Neural cell (in vitro differentiated cells): ENCODE results near the gene SF1. TPM values are rescaled to one million over a fixed set of nuclear protein-coding genes. Genes with fewer than 3 reads are reported as not detected.

Experiments
- H2AFZ ChIP-seq: fragments of 200-600, 300-800 bp; sonication (generic), shearing (Covaris generic); 2 replicates; pipeline ENCODE4 v1.6.0; 2014; ENCODE audit warnings: low read depth, mild to moderate bottlenecking, antibody characterized with exemption, low read length, moderate library complexity
- H3F3A ChIP-seq: fragments of 200-600 bp; shearing (Covaris generic); 2 replicates; pipeline ENCODE4 v1.6.1; 2016; ENCODE audit warnings: mild to moderate bottlenecking, moderate library complexity, mixed read lengths, antibody characterized with exemption, low read length; ENCODE audit not compliant: insufficient read depth, poor library complexity, severe bottlenecking
- H3K27ac ChIP-seq: fragments of 200-600, 300-800 bp; sonication (generic), shearing (Covaris generic); 2 replicates; pipeline ENCODE4 v1.5.1; 2014; ENCODE audit warnings: mild to moderate bottlenecking, low read length, moderate library complexity
- H3K27me3 ChIP-seq: fragments of 300-800, 200-600 bp; sonication (generic), shearing (Covaris generic); 2 replicates; pipeline ENCODE4 v1.6.0; 2014; ENCODE audit warnings: mild to moderate bottlenecking, low read depth, low read length, moderate library complexity; ENCODE audit not compliant: insufficient read depth
- H3K36me3 ChIP-seq: fragments of 300-800, 200-600 bp; sonication (generic), shearing (Covaris generic); 2 replicates; pipeline ENCODE4 v1.5.1; 2014; ENCODE audit warnings: mild to moderate bottlenecking, antibody characterized with exemption, low read length, moderate library complexity; ENCODE audit not compliant: insufficient read depth
- H3K4me2 ChIP-seq: fragments of 300-800, 200-600 bp; sonication (generic), shearing (Covaris generic); 2 replicates; pipeline ENCODE4 v1.6.0; 2014; ENCODE audit warnings: mild to moderate bottlenecking, low read length
- H3K4me3 ChIP-seq: fragments of 300-800, 200-600 bp; sonication (generic), shearing (Covaris generic); 2 replicates; pipeline ENCODE4 v1.5.1; 2014; ENCODE audit warnings: mild to moderate bottlenecking, low read length, moderate library complexity
- H3K79me2 ChIP-seq: fragments of 200-600 bp; shearing (Covaris generic); replicated peaks from 2 replicates; pipeline ENCODE4 v1.6.0; 2014; ENCODE audit warnings: mild to moderate bottlenecking, low read length, moderate library complexity; ENCODE audit not compliant: insufficient read depth
- H3K9ac ChIP-seq: fragments of 300-800, 200-600 bp; sonication (generic), shearing (Covaris generic); 2 replicates; pipeline ENCODE4 v1.6.1; 2016; ENCODE audit warnings: mild to moderate bottlenecking, low read length, mixed read lengths
- H3K9me2 ChIP-seq: fragments of 200-600 bp; shearing (Covaris generic); 2 replicates; pipeline ENCODE4 v1.6.1; 2016; ENCODE audit warnings: mild to moderate bottlenecking, low read length, mixed read lengths; ENCODE audit not compliant: insufficient read depth
- H3K9me3 ChIP-seq: fragments of 200-600, 300-800 bp; sonication (generic), shearing (Covaris generic); 2 replicates; pipeline ENCODE4 v1.6.1; 2016; ENCODE audit warnings: mild to moderate bottlenecking, mixed run types, low read length, moderate library complexity, mixed read lengths
- H4K20me1 ChIP-seq: fragments of 200-600 bp; shearing (Covaris generic); 2 replicates; pipeline ENCODE4 v1.6.1; 2016; ENCODE audit warnings: mild to moderate bottlenecking, mixed run types; ENCODE audit not compliant: insufficient read depth
- EP300 ChIP-seq: fragments of 450-650 bp; conservative IDR thresholded peaks from 2 replicates; pipeline ENCODE4 v1.6.1; 2014; ENCODE audit warnings: antibody characterized with exemption, mild to moderate bottlenecking, moderate library complexity; ENCODE audit not compliant: poor library complexity, severe bottlenecking
- EZH2 ChIP-seq: fragments of 200-600, 300-800 bp; shearing (Covaris generic), sonication (generic); IDR thresholded peaks from 2 replicates; pipeline ENCODE4 v1.6.1; 2014; ENCODE audit warnings: antibody characterized with exemption, low read length, borderline replicate concordance, mild to moderate bottlenecking; ENCODE audit not compliant: insufficient read depth, poor library complexity, severe bottlenecking
- MXI1 ChIP-seq: fragments of 450-650 bp; conservative IDR thresholded peaks from 2 replicates; pipeline ENCODE4 v1.6.1; 2014; ENCODE audit warnings: antibody characterized with exemption, mild to moderate bottlenecking; ENCODE audit not compliant: poor library complexity, severe bottlenecking
- POLR2AphosphoS5 ChIP-seq: IDR thresholded peaks from 2 replicates; pipeline ENCODE4 v1.6.1; 2012
- RAD21 ChIP-seq: fragments of 450-650 bp; conservative IDR thresholded peaks from 2 replicates; pipeline ENCODE4 v1.6.1; 2014; ENCODE audit warnings: antibody characterized with exemption, mild to moderate bottlenecking, moderate library complexity
- REST ChIP-seq: IDR thresholded peaks from 2 replicates; pipeline ENCODE4 v1.6.1; 2012; ENCODE audit warnings: borderline replicate concordance
- SMC3 ChIP-seq: fragments of 450-650 bp; conservative IDR thresholded peaks from 2 replicates; pipeline ENCODE4 v1.6.1; 2014; ENCODE audit warnings: antibody characterized with exemption, mild to moderate bottlenecking, moderate library complexity; ENCODE audit not compliant: poor library complexity
- TAF1 ChIP-seq: IDR thresholded peaks from 2 replicates; pipeline ENCODE4 v1.6.1; 2012; ENCODE audit warnings: low read depth
- polyA plus RNA-seq: library from polyadenylated mRNA; depleted of rRNA; stranded (reverse); fragments of >200 nt; gene quantifications from 2 replicates; pipeline ENCODE4 v1.2.3, GENCODE V29; 2014
- TF ChIP-seq, protein P1 (sequence below): fragments of 450-650 bp; IDR thresholded peaks from 2 replicates; pipeline ENCODE4 v1.5.1; 2014; ENCODE audit warnings: antibody characterized with exemption, mild to moderate bottlenecking, moderate library complexity; ENCODE audit not compliant: poor library complexity, severe bottlenecking

Gene SF1
- polyA plus RNA-seq, 1 donor from 2014 or later = 53.2 TPM

DNA sequence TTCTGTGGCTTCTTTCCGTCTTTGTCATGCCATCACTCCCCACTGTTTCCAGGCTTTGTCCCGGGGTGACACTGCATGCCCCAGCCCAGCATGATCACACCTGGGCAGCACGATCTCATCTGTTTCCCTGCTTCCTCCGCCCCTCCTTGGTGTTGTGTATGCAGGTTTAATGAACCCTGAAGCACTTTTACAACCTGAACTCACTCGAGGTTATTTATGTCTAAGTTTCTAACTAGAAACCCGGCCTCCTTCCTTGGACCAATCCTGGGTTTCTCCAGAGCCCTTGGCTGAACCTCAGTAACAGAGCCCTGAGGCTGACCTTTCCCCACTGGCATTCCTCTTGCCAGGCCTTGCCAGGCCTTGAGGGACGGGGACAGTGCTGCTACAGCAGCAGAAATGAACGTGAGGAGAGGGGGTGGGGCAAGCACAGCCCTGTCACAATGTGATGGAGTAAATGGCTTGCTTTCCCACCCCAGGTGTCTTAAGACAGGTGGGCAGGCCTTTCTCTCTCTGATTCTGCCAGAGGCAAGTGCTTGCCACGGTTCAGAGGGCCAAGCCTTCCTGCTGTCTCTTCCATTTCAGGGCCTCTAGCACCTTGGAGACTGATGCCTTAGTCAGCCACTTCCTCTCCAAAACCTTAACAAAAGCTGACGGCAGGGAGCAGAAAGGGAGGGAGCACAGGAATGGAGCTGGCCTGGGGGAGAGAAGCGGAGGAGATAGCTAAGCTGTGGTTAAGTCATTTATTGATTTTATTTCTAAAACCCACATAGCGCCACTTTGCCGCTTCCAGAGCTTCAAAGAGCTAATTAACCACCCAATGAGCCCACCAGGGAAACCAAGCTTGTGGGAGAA, 15.4 kb downstream of the SF1 start:
- Histone ChIP-seq H3K27me3 (no peaks in the 10 kb centered on the region), H3F3A (no peaks in the 10 kb centered on the region), H3K4me2 (no peak overlapping the region), H3K27ac (peak overlapping the region; percentile 68), H2AFZ (no peak overlapping the region), H3K4me3 (peak overlapping the region; percentile 23), H3K36me3 (peaks cover 1% of the 10 kb centered on the region), H3K9ac (peak overlapping the region; percentile 31), H3K79me2 (no peaks in the 10 kb centered on the region), H4K20me1 (peaks cover 5% of the 10 kb centered on the region), H3K9me3 (no peaks in the 10 kb centered on the region), H3K9me2 (no peaks in the 10 kb centered on the region)
- peak; percentile 12 for TF ChIP-seq SMC3
- TF ChIP-seq MXI1 = no peak
- no peak for TF ChIP-seq TAF1
- no peak for TF ChIP-seq REST
- no peak for TF ChIP-seq RAD21
- TF ChIP-seq, protein P1, sequence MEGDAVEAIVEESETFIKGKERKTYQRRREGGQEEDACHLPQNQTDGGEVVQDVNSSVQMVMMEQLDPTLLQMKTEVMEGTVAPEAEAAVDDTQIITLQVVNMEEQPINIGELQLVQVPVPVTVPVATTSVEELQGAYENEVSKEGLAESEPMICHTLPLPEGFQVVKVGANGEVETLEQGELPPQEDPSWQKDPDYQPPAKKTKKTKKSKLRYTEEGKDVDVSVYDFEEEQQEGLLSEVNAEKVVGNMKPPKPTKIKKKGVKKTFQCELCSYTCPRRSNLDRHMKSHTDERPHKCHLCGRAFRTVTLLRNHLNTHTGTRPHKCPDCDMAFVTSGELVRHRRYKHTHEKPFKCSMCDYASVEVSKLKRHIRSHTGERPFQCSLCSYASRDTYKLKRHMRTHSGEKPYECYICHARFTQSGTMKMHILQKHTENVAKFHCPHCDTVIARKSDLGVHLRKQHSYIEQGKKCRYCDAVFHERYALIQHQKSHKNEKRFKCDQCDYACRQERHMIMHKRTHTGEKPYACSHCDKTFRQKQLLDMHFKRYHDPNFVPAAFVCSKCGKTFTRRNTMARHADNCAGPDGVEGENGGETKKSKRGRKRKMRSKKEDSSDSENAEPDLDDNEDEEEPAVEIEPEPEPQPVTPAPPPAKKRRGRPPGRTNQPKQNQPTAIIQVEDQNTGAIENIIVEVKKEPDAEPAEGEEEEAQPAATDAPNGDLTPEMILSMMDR = no peak
- no peak for TF ChIP-seq EP300
- no peak for TF ChIP-seq EZH2
- TF ChIP-seq POLR2AphosphoS5 = peak; percentile 13

DNA sequence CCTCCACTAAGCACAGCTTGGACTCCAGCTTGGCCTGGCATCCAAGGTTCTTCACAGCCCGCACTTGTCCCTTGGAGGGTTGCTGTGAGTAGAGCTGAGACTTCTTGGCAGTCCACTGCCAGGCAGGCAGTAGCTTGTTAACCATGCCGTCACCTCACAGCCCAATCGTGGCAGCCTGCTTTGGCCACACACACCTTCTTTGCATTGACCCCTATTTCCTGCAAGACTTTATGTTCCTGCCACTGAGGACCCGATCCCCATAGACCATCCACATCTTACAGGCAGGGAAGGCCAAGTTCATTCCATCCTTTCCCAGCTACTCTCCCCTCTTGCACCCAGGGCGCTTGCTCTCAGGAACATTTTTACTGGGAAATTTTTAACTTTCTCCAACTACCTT, 16.1 kb downstream of the SF1 start:
- Histone ChIP-seq H3K9me3 (no peaks in the 10 kb centered on the region), H3K27ac (peak overlapping the region; percentile 68), H3K9ac (no peak overlapping the region), H3K9me2 (no peaks in the 10 kb centered on the region), H3K36me3 (no peaks in the 10 kb centered on the region), H3F3A (no peaks in the 10 kb centered on the region), H3K4me3 (no peak overlapping the region), H3K4me2 (no peak overlapping the region), H2AFZ (no peak overlapping the region), H3K27me3 (no peaks in the 10 kb centered on the region), H3K79me2 (no peaks in the 10 kb centered on the region), H4K20me1 (peaks cover under 1% of the 10 kb centered on the region)
- peak; percentile 24 for TF ChIP-seq POLR2AphosphoS5
- TF ChIP-seq MXI1 = no peak
